ENCODE measurements around the gene LPP.

Gene LPP

GRCh38 chr3:188840290-188840689, 686.3 kb downstream of the LPP start:
- TF ChIP-seq POLR2AphosphoS5 (IDR thresholded peaks at IDR 0.05; ENCODE audit: low read depth, low read length) (no peak), SIN3A (IDR thresholded peaks at IDR 0.05; ENCODE audit: borderline replicate concordance, insufficient read depth, low read length) (no peak), FOXP2 (optimal IDR thresholded peaks at IDR 0.05; ENCODE audit: borderline replicate concordance, extremely low read depth, extremely low read length, insufficient read depth) (no peak)

- TF ChIP-seq POLR2AphosphoS5 (IDR thresholded peaks at IDR 0.05; ENCODE audit: low read depth, low read length) (no peak), TAF1 (IDR thresholded peaks at IDR 0.05; ENCODE audit: borderline replicate concordance, insufficient read depth, low read length) (no peak), REST (IDR thresholded peaks at IDR 0.05; ENCODE audit: insufficient read depth in 1 of 2, low read depth in 2 of 2, low read length in 2 of 2) (no peak), SIN3A (IDR thresholded peaks at IDR 0.05; ENCODE audit: borderline replicate concordance, insufficient read depth, low read length) (no peak), FOXP2 (optimal IDR thresholded peaks at IDR 0.05; ENCODE audit: borderline replicate concordance, extremely low read depth, extremely low read length, insufficient read depth) (no peak)
Observed at GRCh38 chr3:188841906-188842305, 687.9 kb downstream of the LPP start.

- TF ChIP-seq SIN3A (IDR thresholded peaks at IDR 0.05; ENCODE audit: borderline replicate concordance, insufficient read depth, low read length) (no peak), TAF1 (IDR thresholded peaks at IDR 0.05; ENCODE audit: borderline replicate concordance, insufficient read depth, low read length) (no peak), FOXP2 (optimal IDR thresholded peaks at IDR 0.05; ENCODE audit: borderline replicate concordance, extremely low read depth, extremely low read length, insufficient read depth) (no peak), REST (IDR thresholded peaks at IDR 0.05; ENCODE audit: insufficient read depth in 1 of 2, low read depth in 2 of 2, low read length in 2 of 2) (no peak), POLR2AphosphoS5 (IDR thresholded peaks at IDR 0.05; ENCODE audit: low read depth, low read length) (no peak)
Observed at GRCh38 chr3:188842639-188843038, 688.7 kb downstream of the LPP start.

GRCh38 chr3:188844096-188844495, 690.1 kb downstream of the LPP start:
- no peak for TF ChIP-seq TAF1 (IDR thresholded peaks at IDR 0.05; ENCODE audit: borderline replicate concordance, insufficient read depth, low read length)
- TF ChIP-seq SIN3A (IDR thresholded peaks at IDR 0.05; ENCODE audit: borderline replicate concordance, insufficient read depth, low read length), result no peak
- no peak for TF ChIP-seq REST (IDR thresholded peaks at IDR 0.05; ENCODE audit: insufficient read depth in 1 of 2, low read depth in 2 of 2, low read length in 2 of 2)
- TF ChIP-seq FOXP2 (optimal IDR thresholded peaks at IDR 0.05; ENCODE audit: borderline replicate concordance, extremely low read depth, extremely low read length, insufficient read depth), result no peak
- TF ChIP-seq POLR2AphosphoS5 (IDR thresholded peaks at IDR 0.05; ENCODE audit: low read depth, low read length), result no peak

- TF ChIP-seq FOXP2 (optimal IDR thresholded peaks at IDR 0.05; ENCODE audit: borderline replicate concordance, extremely low read depth, extremely low read length, insufficient read depth) (no peak), SIN3A (IDR thresholded peaks at IDR 0.05; ENCODE audit: borderline replicate concordance, insufficient read depth, low read length) (no peak), TAF1 (IDR thresholded peaks at IDR 0.05; ENCODE audit: borderline replicate concordance, insufficient read depth, low read length) (no peak), REST (IDR thresholded peaks at IDR 0.05; ENCODE audit: insufficient read depth in 1 of 2, low read depth in 2 of 2, low read length in 2 of 2) (no peak), POLR2AphosphoS5 (IDR thresholded peaks at IDR 0.05; ENCODE audit: low read depth, low read length) (no peak)
Observed at GRCh38 chr3:188845514-188845913, 691.6 kb downstream of the LPP start.
